Heart left ventricle (tissue), 13 donors: ENCODE data around the gene JAKMIP1.

Experiments
- CTCF ChIP-seq, 12 donors: fragments of 200-600 bp; sonication (generic) in 4 of 12; IDR thresholded peaks; one replicate each; pipeline versions ENCODE4 v1.5.0 to v1.8.0; 2018 to 2022; ENCODE audit warnings: antibody characterized with exemption in 12 of 12, mild to moderate bottlenecking in 5 of 12
- POLR2A ChIP-seq, 2 donors: fragments of 450-650 bp; IDR thresholded peaks; one replicate each; pipeline ENCODE4 v1.6.1; 2017; ENCODE audit warnings: antibody characterized with exemption in 2 of 2, mild to moderate bottlenecking in 2 of 2, moderate library complexity in 2 of 2
- donor health status: ischemic (EF 13 %, LVEDD 7.1; RV severe dilation, severe dysfunction).
- donor health status: DM: no; HTN: yes; CAD: no.
- donor health status: DM: no; HTN: no; CAD: no.
- donor health status: ischemic (EF 25% LVEDD 6.9; RV normal size, moderate dysfunction).
- donor health status: ischemic (EF 25% LVEDD 5.7; RV mildly dilated, moderate dysfunction).
- donor health status: ischemic (EF 35%, LVEDD 5.7; RV mildly dilated, moderate dysfunction).
- donor health status: nonischemic (EF 11% LVEDD 7.7; RV severe dilation, severe dysfunction).
- donor health status: DM: yes; HTN: yes; CAD: no.
- donor health status: PGD.
- donor health status: ischemic (EF 29% LVEDD 5.4; RV normal size, mild dysfunction).
- donor health status: nonischemic (EF 23%, LVEDD 6.1; RV moderate dilation, normal function).

- TF ChIP-seq CTCF (IDR thresholded peaks at IDR 0.05) (no peak), POLR2A (IDR thresholded peaks at IDR 0.05) (no peak)
Observed at GRCh38 chr4:6095897-6096296, 104.5 kb downstream of the JAKMIP1 start.
